Lower leg skin (tissue), 4 donors: ENCODE measurements around the gene ZC3H14. TPM values are rescaled to one million over a fixed set of nuclear protein-coding genes. Genes with fewer than 3 reads are reported as not detected.

ENCODE experiments used
- DNase-seq, 2 donors: peaks; one replicate each; pipeline ENCODE4 v3.0.0-alpha.2; 2019; ENCODE audit warnings: low spot score in 2 of 2
- H3K4me3 ChIP-seq: fragments of 200-600 bp; sonication (generic); 2 replicates; pipeline ENCODE4 v1.5.1; 2017; ENCODE audit warnings: mild to moderate bottlenecking, low read depth; ENCODE audit not compliant: poor library complexity, severe bottlenecking
- POLR2A ChIP-seq, 2 donors: fragments of 450-650 bp; IDR thresholded peaks; one replicate each; pipeline ENCODE4 v1.6.1; 2016 to 2017; ENCODE audit warnings: antibody characterized with exemption in 2 of 2, mild to moderate bottlenecking in 1 of 2, moderate library complexity in 1 of 2
- WGBS, 2 donors: methylation state at CpG; one replicate each; pipeline ENCODE4 v1.1.5; 2018; 5-methylcytosine and 5-hydroxymethylcytosine counted together
- intact Hi-C: fragments of 100-400 bp; cut with DNase I; formaldehyde crosslinking; loops from one replicate; pipeline ENCODE4 v1.15.0; 2023; ENCODE audit warnings: low total_unique reads
- total RNA-seq, 4 donors: library from RNA; depleted of rRNA; stranded (reverse); fragments of >200 nt; gene quantifications; one replicate each; pipeline ENCODE4 v1.1.0, GENCODE V29; 2016
- TF ChIP-seq, protein P1 (sequence below), 3 donors: fragments of 450-650 bp; IDR thresholded peaks; one replicate each; pipeline ENCODE4 v1.5.1; 2016; ENCODE audit warnings: antibody characterized with exemption in 3 of 3, mild to moderate bottlenecking in 3 of 3, moderate library complexity in 2 of 3

Gene ZC3H14
- total RNA-seq, 4 donors from 2014 or later, result 45.2 to 54.5 (median 51.4) TPM

DNA sequence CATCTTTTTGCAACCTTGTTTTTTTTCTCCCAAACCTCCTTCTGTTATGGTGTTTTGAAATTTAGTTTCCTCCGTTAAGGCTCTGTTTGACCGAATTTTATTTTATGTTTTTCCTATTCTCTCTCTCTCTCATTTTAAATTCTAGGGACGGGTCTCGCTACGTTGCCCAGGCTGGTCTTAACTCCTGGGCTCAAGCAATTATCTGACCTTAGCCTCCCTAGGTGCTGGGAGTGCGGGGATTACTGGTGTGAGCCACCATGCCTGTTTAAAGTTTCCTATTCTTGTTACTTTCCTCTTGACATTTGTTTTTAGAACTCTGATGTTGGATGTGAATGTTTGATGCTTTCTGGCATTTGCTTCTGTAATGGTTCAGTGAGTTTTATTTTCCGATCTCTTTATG, 1.0 kb downstream of the ZC3H14 start:
- 21 to 26% methylated on average over 7 of the region's 7 CpGs for WGBS, 2 donors
- TF ChIP-seq, protein P1, sequence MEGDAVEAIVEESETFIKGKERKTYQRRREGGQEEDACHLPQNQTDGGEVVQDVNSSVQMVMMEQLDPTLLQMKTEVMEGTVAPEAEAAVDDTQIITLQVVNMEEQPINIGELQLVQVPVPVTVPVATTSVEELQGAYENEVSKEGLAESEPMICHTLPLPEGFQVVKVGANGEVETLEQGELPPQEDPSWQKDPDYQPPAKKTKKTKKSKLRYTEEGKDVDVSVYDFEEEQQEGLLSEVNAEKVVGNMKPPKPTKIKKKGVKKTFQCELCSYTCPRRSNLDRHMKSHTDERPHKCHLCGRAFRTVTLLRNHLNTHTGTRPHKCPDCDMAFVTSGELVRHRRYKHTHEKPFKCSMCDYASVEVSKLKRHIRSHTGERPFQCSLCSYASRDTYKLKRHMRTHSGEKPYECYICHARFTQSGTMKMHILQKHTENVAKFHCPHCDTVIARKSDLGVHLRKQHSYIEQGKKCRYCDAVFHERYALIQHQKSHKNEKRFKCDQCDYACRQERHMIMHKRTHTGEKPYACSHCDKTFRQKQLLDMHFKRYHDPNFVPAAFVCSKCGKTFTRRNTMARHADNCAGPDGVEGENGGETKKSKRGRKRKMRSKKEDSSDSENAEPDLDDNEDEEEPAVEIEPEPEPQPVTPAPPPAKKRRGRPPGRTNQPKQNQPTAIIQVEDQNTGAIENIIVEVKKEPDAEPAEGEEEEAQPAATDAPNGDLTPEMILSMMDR (IDR thresholded peaks at IDR 0.05), result no peak
- TF ChIP-seq POLR2A (IDR thresholded peaks at IDR 0.05), result no peak
- intact Hi-C loops, result no loop called here
- H3K4me3 ChIP-seq, result no peak overlapping the region
- no peak for DNase-seq

DNA sequence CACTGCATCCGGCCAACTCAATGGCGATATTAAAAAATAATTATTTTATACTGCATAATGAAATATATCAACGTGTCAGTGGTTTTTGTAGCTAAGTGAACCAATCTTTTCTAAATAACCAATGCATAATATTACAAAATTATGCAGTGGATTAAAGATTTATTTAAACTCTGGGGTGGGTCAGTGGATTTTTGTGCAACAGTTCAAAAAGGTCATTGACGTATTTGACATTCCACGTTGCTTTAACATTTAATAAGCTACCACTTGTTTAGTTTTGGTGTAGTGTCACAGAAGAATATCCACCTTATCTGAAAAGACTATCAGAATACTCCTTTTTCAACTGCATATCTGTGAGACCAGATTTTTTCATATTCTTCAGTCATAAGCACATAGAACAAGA, 2.6 kb downstream of the ZC3H14 start:
- intact Hi-C loops, result no loop called here
- TF ChIP-seq, protein P1 (IDR thresholded peaks at IDR 0.05), result no peak
- no peak for TF ChIP-seq POLR2A (IDR thresholded peaks at IDR 0.05)
- DNase-seq, result no peak
- WGBS, 2 donors, result 95 to 96% methylated on average over 5 of the region's 5 CpGs
- no peak overlapping the region for H3K4me3 ChIP-seq

DNA sequence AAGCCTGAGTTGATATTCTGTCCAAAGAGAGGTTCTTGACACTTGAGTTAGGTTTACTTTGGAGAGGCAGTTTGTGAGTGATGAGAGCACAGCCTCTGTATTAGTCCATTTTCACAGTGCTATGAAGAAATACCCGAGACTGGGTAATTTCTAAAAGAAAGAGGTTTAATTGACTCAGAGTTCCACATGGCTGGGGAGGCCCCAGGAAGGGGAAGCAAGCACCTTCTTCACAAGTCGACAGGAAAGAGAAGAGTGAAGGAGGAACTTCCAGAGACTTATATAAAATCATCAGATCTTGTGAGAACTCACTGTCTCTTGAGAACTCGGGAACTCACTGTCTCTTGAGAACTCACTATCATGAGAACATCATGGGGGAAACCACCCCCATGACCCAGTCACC, 5.4 kb downstream of the ZC3H14 start:
- DNase-seq, result no peak
- intact Hi-C loops, result no loop called here
- TF ChIP-seq POLR2A (IDR thresholded peaks at IDR 0.05), result no peak
- TF ChIP-seq, protein P1 (IDR thresholded peaks at IDR 0.05), result no peak
- WGBS, 2 donors, result 79 to 88% methylated on average over 3 of the region's 3 CpGs
- no peak overlapping the region for H3K4me3 ChIP-seq

DNA sequence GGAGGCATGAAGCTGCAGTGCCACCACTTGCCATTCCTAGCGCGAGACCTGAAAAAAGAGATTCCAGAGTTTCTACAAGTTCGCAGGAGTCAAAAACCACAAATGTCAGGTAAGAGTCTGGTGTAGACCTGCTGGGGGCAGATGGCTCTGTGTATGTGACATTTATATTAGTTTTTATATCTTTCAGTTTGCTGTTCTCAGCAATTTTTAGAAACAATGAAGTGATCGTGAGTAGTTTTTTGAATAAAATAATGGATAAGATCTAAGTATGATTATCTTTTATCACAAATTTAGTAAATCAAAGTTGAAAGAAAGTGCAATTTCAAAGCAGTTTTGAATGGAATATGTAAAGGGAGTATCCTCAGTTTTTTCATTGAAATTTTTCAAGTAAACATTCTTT, 9.3 kb downstream of the ZC3H14 start:
- intact Hi-C loops, result no loop called here
- TF ChIP-seq POLR2A (IDR thresholded peaks at IDR 0.05), result no peak
- DNase-seq, result no peak
- H3K4me3 ChIP-seq, result no peak overlapping the region
- 92 to 96% methylated on average over 4 of the region's 4 CpGs for WGBS, 2 donors

DNA sequence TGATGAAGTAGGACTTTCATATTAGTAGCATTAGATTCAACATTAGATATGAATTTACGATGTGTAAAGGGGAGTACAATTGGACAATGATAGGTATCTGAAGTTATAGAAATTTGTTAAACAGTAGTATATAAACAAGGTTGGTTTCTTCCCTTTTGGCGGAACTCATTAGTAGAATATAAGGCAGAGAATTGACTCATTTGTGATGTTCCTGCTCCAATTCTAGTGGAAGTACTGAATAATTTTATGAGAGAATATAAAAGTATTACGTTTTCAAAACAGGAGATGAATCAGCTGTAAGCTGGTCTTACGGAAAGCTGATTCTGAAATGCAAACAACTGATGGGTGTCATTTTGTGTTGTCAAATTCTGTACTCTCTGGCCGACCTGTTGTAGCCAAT, 13.4 kb downstream of the ZC3H14 start:
- DNase-seq, result no peak
- H3K4me3 ChIP-seq, result no peak overlapping the region
- intact Hi-C loops, result no loop called here
- TF ChIP-seq, protein P1 (IDR thresholded peaks at IDR 0.05), result no peak
- TF ChIP-seq POLR2A (IDR thresholded peaks at IDR 0.05), result no peak
- WGBS, 2 donors, result 91 to 97% methylated on average over 5 of the region's 5 CpGs

DNA sequence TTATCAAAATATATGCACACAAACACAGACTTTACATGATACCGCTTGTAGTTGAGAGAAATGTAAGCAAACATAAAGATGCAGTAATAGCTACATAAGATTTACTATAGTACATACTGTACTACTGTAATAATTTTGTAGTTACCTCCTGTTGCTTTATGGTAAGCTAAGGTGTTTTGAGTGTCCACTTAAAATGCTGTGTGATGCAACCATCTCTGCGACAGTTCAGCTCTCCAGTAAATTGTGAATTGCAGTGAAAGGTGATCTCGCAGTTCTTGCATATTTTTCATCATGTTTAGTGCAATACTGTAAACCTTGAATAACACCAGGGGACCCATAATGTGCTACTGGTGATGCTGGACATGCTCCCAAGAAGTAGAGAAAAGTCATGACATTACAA, 21.6 kb downstream of the ZC3H14 start:
- H3K4me3 ChIP-seq, result no peak overlapping the region
- intact Hi-C loops, result no loop called here
- 95 to 97% methylated on average over 3 of the region's 3 CpGs for WGBS, 2 donors
- no peak for TF ChIP-seq POLR2A (IDR thresholded peaks at IDR 0.05)
- TF ChIP-seq, protein P1 (IDR thresholded peaks at IDR 0.05), result no peak
- no peak for DNase-seq
